ENCODE data around the gene TRIO. TPM values are rescaled to one million over a fixed set of nuclear protein-coding genes. Genes with fewer than 3 reads are reported as not detected.
"Not testable (repeated sequence)": the region's sequence is repeated elsewhere in the genome, so short reads cannot be mapped to it uniquely, and the experiment has no call there.

The TRIO gene
- 100 to 1,000 TPM; 103 to 182 (median 111) TPM for polyA plus RNA-seq (ENCODE audit: insufficient read length in 4 of 4)

DNA sequence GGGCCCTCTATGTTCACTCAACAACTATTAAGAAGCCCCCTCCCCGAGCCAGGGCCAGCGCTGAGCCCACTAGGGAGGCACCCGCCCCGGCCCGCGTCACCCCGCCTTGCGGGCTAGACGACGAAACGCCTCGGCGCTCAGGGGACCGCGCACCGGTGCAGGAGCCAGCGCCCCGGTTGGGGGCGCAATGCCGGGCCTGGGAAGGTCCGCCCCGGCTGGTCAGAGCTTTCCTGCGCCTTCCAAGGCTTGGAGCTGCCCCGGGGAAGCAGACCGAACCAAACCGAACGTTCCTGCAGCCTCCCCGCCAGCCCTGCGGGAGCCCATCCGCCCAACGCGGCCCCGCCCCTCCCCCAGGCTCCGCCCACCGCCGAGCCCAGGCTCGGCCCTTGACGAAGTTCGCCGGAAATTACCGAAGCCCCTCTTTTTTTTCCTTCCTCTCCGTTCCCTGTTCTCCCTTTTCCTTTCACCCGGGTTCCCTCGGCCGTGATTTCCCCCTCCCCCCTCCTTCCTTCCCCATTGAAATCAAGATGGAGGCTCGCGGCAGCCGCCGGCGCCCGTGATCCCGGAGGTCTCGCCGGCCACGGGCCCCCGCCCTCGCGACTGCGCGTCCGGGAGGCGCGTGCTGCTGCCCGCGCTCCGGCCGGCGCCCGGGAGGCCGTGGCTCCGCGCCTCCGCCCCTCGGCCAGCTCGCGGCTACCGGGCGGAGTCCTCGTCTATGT is at the start of gene TRIO:
Gene TRIO, plus strand, starts transcription at position 516 of the 719 bp plus-strand sequence. CDS start 384 bp downstream, outside the sequence.
- peak; percentile 85 to 91 (median 88) for DNase-seq (ENCODE audit: low read depth in 4 of 4, low spot score in 3 of 4)

DNA sequence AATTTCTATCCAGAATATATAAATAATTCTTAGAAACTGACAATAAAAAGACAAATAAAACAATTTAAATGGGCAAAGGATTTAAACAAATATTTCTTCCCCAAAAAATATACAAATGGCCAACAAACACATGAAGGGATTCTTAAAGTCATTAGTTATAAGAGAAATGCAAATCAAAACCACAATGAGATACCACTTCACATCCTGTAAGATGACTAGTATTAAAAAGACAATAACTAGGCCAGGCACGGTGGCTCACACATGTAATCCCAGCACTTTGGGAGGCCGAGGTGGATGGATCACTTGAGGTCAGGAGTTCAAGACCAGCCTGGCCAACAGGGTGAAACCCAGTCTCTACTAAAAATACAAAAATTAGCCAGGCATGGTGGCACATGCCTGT is 45.8 kb upstream of the TRIO start:
- DNase-seq (ENCODE audit: low read depth in 4 of 4, low spot score in 3 of 4), result not testable (repeated sequence)

DNA sequence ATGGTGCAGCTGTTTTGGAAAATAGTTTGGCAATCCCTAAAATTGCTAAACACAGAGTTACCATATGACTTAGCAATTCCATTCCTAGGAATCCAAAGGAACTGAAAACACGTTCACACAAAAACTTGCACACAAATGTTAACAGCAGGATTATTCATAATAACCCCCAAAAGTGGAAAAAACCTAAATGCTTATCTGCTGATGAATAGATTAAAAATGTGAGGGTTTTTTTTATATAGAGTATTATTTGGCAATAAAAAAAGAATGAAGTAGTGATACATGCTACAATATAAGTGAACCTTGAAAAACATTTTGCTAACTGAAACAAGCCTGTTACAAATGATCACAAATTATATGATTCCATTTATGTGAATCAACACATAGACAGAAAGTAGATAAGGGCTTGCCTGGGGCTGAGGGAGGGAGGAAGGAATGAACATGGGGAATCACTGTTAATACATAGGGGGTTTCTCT is 45.1 kb upstream of the TRIO start:
- no peak for DNase-seq (ENCODE audit: low read depth in 4 of 4, low spot score in 3 of 4)

DNA sequence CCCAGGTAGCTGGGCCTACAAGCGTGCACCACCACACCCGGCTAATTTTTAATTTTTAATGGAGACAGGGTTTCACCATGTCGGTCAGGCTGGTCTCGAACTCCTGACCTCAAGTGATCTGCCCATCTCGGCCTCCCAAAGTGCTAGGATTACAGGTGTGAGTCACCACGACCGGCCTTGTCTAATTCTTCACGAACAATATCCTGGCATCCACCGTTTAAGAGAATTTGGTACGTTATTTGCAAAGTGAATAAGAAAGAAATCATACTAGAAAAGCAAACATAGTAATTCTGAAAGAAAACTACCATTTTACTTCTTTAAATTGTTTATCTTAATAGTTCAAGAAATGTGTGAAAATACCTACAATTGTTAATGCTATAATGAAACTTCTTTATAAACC is 42.9 kb upstream of the TRIO start:
- no peak for DNase-seq (ENCODE audit: low read depth in 4 of 4, low spot score in 3 of 4)

DNA sequence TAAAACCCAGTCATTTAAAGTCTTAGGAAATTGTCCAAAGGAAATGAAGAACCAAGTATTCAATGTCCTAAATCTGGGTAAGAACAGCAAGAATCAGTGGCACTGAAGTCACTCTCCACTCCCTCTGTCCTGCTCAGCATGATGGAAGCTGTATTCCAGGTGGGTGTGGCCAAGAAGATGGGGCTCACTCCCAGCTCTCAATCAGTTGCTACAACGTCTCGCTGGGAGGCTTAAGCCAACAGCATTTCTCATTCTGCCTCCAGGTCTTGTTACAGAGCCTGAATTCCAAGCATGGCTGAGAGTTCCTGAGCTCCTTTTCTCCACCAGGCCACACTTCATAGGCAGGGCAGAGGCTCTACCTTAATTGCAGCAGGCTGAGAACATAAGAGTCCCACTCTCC is 41.2 kb upstream of the TRIO start:
- DNase-seq (ENCODE audit: low read depth in 4 of 4, low spot score in 3 of 4), result no peak

DNA sequence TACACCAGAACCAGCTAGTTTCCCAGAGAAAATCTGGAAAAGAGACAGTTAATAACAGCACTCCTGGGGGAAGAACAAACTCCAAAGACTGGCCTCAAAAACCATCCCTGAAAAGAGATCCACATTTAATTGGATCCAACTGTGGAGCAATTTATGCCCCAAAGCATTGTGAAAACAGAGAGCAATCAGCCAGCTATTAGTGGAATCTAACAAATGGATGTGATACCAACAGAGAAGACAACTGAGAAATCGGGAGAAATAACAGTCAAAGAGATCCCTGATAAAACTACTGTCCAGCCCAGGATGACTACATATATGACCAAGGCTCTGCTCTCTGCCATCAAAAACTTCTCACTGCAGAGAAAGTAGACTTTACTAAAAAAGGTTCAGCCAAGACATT is 40.5 kb upstream of the TRIO start:
- no peak for DNase-seq (ENCODE audit: low read depth in 4 of 4, low spot score in 3 of 4)

DNA sequence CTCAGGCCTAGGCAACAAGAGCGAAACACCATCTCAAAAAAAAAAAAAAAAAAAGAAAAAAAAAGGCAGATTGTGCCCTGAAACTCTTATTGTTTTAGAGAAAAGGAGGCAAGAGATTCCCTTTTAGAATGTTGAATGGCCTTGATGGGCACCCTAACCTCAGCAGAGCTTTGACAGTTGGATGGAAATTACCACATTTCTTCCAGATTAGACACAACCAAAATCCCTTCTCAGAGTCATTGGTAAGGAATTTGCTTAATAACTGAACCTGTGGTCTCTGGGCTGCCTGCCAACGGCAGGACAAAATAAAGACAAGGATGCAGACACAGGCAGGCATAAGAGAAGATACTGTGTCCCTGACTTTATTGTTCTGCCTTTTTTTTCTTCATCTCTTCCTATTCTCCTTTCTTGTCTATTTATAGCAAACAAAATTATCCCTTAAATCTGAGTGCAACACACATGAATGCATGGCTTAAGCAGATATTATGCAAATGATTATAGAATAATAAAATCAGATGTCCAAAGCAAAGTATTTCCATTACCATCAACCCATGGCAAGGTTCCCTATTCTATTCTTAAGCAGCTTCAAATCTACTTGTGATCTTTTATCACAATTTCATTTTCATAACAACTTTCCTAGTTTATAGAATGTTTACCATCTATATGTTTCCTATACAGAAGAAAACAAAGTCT is 37.3 kb upstream of the TRIO start:
- DNase-seq (ENCODE audit: low read depth in 4 of 4, low spot score in 3 of 4), result no peak

DNA sequence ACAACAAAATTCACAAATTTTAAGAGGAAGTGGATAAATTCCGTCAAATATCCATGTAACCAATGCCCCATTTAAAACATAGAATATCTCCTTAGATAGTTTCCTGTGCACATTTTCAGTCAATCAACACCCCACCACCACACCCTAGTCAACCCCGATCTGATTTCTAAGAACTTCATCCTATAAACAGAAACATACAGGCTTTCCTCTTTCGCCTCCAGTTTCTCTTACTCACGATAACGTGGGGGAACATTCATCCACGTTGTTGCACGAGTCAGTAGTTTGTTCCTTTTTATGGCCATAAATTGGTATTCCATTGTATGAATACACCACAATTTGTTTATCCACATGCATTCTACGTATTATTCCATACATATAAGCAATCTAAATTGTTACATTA is 35.6 kb upstream of the TRIO start:
- no peak for DNase-seq (ENCODE audit: low read depth in 4 of 4, low spot score in 3 of 4)

DNA sequence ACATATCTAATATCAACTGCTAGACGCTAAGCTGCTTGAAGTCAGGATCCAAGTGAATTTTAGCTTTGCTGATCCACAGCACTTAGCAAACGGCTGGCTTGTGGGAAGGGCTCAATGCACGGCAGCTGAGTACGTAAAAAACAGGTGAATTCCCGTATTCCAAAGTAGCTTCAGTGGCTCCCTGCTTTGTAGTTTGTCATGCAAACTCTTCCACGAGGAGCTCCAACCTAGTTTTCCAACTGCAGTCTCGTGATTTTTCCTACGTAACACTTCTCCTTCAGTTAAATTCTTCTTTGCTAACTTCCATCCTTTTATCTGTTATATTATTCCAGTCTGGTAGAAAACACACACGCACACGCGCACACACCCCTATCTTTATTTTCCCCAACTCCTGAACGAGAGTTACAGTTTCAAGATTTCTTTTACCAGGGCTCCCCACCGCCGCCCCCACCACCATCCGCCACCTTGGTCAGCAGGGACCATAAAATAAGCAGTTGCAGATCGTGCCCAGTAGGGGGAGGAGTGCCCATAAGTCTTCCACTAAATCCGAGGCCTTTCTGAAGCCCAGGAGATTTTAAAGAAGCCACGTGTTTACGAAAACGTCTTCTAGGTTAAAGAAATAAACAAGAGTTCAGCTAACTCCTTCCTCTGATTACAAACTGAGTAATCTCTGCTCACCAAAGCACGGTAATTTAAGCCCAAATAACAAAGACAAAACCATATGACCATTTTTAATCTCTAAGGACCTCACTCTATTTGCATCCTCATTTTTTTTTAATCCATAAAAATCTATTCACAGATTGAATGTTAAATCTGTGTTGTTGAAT is 34.8 kb upstream of the TRIO start:
- peak in 3 of 4 donors; percentile 28 to 53 (median 39) for DNase-seq (ENCODE audit: low read depth in 4 of 4, low spot score in 3 of 4)

DNA sequence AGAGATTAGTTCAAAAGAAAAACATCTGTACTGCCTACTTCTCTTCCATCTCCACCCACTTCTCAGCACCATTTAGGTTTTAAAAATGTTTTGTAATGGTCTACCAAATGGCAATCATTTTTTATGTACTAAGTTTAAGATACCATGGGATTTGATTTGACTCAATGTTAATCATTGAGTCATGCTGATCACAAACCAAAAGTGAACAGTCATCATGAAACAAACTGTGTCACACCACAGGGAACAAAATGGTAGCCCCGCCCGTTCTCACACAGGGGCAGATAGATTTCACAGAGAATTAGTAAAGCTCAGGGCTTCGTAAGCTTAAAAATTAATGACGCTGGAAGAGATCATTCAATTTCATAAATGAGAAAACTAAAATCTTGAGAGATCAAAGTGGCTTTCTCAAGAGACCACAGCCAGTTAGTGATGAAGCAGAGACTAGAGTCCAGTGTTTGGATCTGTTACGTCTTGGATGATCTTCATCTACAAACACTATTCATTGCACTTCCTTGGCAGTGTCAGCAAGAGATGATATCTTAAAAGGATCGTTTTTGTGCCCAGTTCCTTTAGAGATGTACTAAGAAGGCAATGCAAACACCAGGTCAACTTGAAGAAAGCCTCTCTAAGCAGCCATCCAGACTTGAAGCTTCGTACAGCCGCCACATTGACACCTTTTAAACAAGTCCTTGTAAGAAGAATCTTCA is 33.9 kb upstream of the TRIO start:
- DNase-seq (ENCODE audit: low read depth in 4 of 4, low spot score in 3 of 4), result no peak

DNA sequence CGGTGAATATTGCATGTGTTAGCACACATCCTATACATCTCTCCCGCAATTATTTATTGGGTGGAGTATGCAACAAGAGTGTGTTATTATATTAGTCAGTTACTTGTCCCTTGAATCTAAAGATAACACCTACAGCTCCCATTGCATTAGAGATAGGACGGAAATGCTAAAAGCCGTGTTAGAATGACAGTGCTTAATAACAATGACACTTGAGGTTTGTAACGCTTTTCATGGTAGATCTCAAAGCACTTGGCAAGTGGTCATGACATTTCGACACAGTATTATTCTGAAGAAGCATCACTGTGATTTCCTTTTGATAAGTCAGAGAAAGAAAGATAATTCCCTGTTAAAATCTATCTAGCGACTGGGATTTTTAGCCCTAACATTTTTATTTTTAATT is 33.4 kb upstream of the TRIO start:
- DNase-seq (ENCODE audit: low read depth in 4 of 4, low spot score in 3 of 4), result no peak

DNA sequence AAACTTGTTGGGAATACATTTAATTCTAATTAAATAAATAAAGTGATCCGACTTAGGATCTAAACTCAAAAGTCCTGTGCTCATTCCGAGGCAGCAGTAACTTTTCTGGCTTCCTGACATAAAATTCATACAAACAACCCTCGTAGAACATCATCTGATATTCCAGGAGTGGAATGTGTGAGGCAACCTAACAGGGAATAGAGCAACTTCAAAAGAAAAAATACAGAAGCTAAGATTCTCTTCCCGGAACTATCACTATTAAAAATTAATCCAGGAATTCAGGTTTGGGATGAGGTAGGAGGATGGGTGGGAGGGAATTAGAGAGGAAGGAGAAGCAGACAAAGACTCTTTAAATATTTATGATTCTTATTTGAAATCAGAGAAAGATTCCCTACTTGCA is 32.9 kb upstream of the TRIO start:
- no peak for DNase-seq (ENCODE audit: low read depth in 4 of 4, low spot score in 3 of 4)

DNA sequence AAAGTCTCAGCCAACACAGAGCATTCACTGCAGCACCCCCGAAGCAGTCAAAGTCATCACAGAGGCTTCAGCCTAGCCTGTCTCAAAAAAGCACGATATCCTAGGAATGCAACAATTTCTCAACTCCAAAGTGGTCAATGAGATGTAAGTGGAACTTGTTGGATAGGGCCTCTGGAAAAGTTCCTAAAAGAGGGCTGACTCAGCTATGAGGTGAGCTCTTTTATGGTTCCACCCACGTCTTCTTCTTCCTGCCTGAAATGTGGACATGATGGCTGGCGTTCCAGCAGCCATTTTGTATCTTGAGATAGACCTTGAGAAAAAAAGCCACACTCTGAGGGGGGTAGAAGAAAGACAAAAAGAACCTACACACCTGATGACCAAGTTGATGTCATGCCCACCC is 32.5 kb upstream of the TRIO start:
- DNase-seq (ENCODE audit: low read depth in 4 of 4, low spot score in 3 of 4), result no peak

DNA sequence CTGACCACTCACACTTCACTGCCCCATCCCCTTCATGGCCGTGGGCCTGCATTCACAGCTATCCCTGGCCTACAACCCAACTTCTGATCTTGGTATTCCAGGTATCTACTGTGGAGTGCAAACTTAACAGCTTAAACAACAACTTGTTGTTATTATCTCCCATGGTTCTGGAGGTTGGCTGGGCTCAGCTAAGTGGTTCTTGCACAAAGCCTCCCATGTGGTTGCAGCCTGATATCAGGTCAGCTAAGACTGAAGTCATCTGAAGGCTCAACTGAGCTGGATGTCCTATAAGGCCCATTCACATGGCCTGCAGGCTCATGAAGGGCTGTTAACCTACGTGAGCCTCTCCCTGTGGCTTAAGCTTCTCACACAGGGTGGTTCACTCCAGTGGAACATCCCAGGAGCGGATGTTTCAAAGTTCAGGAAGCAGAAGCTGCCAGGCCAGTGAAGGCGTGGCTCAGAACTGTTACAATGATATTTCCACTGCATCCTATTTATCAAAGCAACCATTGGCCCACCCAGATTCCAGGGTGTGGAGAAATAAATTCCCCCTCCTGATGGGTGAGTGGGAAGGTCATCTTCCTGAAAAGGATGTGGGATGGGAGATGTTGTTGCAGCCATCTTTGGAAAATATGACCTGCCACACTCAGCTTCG is 30.0 kb upstream of the TRIO start:
- no peak for DNase-seq (ENCODE audit: low read depth in 4 of 4, low spot score in 3 of 4)

DNA sequence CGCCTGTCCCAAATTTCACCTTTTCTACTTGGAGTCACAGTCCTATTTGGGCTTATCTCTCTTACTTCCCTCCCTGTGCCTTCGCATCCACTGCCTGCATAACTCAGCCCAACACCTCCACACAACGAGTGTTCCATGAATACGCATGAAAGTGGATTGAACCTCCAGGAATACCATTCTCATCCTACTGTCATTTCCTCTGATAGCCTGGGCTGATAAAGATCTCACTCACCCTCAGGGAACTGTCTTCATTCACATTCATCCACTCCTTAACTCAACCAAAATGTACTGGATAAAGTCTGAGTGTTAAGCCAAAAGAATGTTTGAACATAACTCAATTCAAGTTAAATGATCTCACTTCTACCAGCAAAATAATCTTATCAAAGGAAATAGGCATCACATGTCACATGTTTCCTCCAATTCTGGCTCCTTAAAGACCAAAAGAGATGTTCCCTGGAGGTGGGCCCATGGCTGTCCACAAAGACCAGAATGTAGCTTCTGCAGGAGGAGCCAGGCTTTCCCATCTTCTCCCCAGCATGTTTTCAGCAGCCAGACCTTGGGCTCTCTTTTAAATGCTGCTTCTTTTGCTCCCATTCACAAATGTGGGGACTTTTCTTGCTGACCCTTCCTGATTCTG is 28.4 kb upstream of the TRIO start:
- no peak for DNase-seq (ENCODE audit: low read depth in 4 of 4, low spot score in 3 of 4)

DNA sequence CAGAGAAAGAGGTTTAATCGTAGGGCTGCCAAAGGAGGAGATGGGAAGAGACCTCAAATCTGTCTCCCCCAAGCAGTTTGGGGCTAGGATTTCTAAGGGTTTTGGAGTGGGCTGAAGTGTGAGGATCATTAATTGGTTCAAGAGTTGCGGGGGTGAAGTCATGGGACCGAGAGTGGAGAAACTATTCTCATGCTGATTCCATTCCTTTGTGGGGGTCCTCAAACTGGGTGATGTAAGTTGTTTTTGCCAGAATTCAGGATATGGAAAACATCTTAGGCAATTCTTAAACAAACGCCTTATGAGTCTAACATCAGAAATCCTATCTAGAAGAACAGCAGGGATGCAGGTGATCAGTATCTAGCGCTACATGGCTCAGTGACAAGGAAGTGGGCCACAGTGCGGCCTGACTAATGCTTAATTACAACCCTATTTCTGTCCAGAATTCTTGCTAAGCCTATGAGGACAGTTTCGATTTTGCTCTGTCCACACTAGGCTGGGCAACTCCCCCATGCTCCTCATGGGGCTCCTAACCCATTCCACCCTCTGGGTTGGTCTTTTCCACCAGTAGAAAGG is 27.7 kb upstream of the TRIO start:
- DNase-seq (ENCODE audit: low read depth in 4 of 4, low spot score in 3 of 4), result no peak

DNA sequence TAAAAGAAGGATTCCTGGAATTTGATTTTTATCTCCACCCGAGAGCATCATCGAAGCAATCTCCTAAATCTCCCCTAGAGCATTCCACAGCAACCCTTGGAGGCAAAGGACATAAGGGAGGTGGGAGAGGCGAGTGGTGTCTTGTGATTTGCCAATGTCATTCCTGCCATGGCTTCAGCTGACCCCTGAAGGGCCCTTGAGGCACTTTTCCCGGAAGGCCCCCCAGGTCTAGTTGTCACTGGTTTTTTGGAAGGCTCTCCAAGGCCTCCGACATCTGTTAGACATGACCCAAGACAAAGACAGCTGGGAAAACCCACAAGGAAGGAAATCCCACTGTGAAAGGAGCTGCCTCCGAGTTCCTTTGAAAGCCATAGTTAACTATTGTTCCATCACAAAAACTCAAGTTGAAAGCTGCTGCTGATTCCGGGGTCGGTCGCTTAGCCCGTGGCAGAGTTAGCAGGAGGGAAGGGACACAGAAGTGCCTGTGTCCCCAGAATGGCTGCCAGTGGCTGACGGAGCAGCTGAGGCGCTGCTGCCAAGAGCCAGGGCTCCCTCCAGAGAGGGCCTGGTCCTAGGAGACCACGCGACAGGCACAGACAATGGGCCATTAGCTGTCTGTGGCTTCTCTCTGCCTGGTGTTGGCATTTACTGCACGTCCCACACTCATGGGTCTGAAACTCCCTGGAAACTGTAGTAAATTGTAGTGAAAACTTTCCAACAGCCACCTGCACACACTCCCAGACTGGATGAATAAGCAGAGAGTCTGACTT is 24.4 kb upstream of the TRIO start:
- no peak for DNase-seq (ENCODE audit: low read depth in 4 of 4, low spot score in 3 of 4)

DNA sequence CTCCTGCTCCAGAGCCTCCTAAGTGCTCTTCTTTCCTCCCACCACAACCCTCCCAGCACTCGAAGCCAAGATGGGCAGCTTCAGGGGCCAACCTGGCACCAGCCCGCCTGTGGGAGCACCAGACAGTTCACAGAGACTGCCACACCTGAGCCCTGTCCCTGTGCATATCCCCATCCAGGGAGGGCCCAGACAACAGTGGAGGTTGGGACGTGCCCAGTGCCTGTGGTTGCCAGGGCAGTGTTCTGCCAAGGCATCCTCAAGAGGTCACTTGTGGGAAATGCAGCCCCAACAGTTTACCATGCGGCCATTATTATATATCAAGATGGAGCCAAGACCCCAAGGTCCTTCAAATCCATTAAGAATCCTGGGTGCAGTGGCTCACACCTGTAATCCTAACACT is 23.0 kb upstream of the TRIO start:
- DNase-seq (ENCODE audit: low read depth in 4 of 4, low spot score in 3 of 4), result no peak

DNA sequence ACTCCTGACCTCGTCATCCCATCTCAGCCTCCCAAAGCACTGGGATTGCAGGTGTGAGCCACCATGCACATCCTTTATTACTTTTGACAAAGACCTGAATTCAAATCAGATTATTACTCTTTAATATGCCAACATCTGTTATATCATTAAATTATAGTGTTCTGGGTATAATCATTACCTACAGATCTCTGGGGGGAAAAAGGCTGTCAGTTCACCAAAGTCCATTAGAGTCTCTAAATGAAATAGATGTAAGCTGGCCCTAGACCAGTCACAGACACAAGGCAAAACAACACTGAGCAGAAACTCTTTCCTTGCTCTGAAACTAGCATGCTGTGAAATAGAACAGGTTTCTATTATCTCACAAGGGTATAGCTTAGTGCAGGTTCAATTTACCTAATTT is 21.6 kb upstream of the TRIO start:
- no peak for DNase-seq (ENCODE audit: low read depth in 4 of 4, low spot score in 3 of 4)

All from left renal pelvis (tissue), 4 donors.